Left forelimb (tissue), 1 donor: ENCODE results near the gene CNTNAP5.
"Not testable (repeated sequence)": the region's sequence is repeated elsewhere in the genome, so short reads cannot be mapped to it uniquely, and the experiment has no call there.

Experiments used
- DNase-seq: peaks from one replicate; pipeline ENCODE4 v3.0.0-alpha.2; 2018; ENCODE audit warnings: low spot score

The CNTNAP5 gene

DNA sequence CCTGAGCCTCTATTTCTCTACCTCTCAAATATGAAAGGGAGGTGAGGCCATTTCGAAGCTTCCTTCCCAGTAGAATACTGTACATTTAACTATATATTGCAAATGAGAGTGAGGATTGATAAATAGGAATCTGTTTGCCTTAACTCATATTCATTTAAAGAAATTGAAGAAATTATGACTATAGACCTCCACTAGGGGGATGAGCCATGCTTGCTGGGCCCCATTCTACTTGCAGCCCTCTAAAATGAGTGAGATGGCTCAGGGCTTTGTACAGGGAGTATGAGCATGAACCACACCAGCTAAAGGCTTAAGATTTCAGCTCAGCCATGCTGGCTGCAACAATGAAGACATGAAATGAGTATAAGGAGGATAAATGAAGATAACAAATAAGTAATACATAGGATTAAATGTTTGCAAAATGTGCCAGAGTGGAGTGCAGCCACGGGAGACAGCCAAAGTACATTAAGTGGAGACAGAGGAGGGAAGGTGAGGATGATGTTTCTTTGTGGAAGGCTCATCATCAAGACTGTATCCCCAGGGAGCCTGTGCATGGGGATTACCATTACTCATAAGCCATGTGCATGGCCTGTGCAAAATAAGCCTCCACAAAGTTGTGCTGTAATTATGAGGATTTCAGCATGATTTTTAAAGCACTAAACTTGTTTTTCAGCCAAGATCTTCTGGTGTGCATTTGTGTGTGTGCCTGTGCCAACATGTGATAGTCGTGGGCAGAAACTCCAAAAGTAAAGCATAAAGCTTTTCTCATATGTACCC is 300.8 kb downstream of the CNTNAP5 start:
- DNase-seq, result no peak

- DNase-seq, result no peak
These were observed 302.2 kb downstream of the CNTNAP5 start for GRCh38 chr2:124327303-124327702.

DNA sequence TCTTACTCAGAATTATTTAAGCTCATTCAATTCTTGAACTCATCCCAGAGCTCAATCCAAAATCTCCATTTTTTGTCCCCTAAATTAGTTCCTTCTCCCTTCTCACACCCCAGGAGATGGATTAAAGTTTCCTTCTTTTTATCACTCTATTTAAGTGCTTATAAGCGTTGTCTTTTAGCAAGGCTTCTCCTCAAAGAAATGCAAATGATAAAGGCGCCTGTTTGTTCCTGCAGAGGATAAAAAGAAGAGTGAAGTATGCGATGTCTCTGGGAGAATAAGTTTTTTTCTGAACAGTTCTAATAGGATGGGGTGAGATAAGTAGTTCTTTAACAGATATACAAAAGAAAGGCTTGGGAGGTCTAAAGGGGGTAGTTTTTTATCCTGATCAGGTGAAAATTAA is 303.3 kb downstream of the CNTNAP5 start:
- DNase-seq, result no peak

- no peak for DNase-seq
These were observed 308.7 kb downstream of the CNTNAP5 start for GRCh38 chr2:124333784-124334183.

DNA sequence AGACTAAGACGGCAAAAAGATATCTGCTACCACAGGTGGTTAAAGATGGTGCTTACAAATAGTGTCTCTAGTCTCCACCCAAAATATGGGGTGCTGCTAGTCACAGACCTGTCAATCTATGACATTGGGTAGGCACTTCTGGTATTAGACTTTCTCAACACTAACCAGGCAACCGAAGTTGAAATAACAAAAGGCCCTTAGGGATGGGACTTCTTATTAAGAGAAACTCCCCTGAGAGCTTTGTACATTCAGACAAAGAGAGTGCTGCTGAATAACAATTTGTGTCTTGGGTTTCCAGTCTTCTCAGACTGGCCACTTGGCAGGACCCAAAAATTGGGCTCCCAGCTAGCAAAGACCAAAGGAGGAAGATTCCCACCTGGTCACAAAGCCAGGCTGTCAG is 310.0 kb downstream of the CNTNAP5 start:
- DNase-seq, result no peak

- DNase-seq, result no peak
These were observed 314.6 kb downstream of the CNTNAP5 start for GRCh38 chr2:124339709-124340108.

- DNase-seq, result no peak
These were observed 318.9 kb downstream of the CNTNAP5 start for GRCh38 chr2:124343827-124344498.

GRCh38 chr2:124347209-124347608 is 322.1 kb downstream of the CNTNAP5 start:
- DNase-seq, result no peak

- no peak for DNase-seq
These were observed 328.6 kb downstream of the CNTNAP5 start for GRCh38 chr2:124353656-124354055.

- no peak for DNase-seq
These were observed 329.4 kb downstream of the CNTNAP5 start for GRCh38 chr2:124354466-124354865.

- not testable (repeated sequence) for DNase-seq
These were observed 336.9 kb downstream of the CNTNAP5 start for GRCh38 chr2:124361966-124362365.

DNA sequence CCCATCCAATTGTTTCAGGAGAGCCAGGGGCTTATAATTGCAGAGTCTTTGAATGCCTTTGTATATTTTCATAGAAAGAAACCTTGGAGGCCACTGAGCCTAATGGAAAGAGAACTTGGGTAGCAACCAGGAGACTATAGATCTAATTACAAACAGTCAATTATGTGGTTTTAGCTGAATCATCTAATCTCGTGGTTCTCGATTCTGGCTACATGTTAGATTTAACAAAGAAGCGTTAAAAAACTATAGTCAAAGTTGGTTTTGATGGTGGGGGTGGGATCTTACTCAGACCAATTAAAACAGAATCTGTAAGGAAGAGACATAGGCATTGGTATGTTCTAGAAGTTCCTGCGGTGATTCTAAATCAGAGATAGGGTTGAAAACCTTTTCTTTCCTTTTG is 344.1 kb downstream of the CNTNAP5 start:
- no peak for DNase-seq

DNA sequence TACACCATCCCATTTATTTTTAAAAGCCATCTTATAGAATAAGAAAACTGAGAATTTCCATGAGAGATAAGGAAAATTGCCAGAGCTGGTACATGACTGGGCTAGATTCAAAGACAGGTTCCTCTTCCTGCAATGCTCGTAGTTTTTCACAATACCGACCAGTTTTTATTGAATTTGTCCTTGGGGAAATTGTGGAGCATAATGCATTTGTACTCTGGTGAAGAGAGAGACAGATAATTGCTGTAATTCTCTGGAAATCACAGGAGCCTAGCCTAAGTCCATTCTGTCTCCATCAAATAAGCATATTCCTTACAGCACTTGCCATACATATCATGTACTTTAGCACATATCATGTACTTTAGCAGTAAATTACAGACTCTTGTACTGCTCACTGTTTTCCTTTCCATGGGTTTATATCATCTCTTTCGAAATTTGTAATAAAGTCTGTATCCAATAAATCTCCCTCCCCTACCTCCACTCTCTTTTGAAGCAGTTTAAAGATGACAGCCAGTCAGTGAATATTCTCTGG is 355.2 kb downstream of the CNTNAP5 start:
- DNase-seq, result no peak

DNA sequence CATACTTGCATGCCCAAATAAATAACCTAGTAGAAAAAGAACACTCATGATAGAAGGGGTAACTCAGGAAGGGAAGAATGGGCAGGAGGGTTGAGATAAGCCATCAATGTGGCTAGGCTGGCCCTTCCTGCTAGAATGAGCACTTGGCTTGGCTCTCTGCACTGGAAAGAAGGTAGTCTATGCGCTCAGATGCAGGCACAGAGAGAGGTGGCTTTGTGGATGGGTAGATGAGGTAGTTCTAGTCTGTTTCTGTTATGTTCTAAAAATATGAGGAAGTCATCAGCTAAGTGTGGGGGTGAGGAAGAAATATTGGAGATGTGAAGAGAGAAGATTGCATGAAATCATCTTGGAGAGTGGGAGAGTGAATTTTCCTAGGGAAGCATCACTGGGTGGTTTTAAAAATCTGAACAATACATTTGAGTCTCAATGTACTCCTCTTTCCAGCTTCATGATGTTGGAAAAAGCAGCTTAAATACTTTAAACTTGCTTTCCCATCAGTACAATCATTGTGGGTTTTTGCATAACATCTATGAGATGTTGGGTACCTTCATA is 357.1 kb downstream of the CNTNAP5 start:
- DNase-seq, result no peak

DNA sequence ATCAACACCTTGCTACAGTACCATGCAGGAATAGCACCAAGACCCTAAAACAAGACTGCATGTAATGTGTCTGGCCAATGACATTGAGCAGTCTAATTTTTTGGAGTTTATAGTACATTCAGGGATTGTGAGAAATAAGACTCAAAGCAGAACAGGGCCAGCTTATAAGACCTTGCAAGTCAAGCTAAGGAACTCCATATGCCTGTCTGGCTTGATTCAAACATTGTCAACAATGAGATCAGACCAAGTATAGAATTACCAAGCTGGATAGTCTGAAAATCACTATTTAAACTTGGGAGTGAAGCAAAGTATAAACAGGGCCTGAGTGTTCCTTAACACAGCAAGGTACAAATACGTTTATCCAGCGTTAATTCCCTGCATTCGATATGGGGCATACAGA is 370.9 kb downstream of the CNTNAP5 start:
- DNase-seq, result no peak

GRCh38 chr2:124402274-124402673 is 377.2 kb downstream of the CNTNAP5 start:
- no peak for DNase-seq

- DNase-seq, result not testable (repeated sequence)
These were observed 382.9 kb downstream of the CNTNAP5 start for GRCh38 chr2:124407836-124408534.

DNA sequence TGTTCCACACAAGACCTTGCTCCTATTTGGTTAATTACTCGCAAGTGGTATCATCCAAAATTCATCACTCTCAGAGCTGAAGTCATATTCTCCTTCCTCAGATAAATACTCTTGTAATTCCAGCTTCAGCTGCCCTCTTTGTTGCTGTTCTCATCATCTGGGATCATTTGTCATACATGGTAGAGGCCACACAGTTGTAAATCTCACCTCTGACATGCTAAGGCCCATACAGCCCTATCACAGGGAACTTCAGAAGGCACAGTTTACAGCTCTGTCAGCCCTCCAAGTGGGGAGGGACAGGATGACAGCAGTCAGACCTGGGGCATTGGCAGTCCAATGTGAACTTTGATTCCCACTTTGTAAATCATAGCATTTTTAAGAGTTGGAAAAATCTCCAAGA is 399.0 kb downstream of the CNTNAP5 start:
- DNase-seq, result no peak

DNA sequence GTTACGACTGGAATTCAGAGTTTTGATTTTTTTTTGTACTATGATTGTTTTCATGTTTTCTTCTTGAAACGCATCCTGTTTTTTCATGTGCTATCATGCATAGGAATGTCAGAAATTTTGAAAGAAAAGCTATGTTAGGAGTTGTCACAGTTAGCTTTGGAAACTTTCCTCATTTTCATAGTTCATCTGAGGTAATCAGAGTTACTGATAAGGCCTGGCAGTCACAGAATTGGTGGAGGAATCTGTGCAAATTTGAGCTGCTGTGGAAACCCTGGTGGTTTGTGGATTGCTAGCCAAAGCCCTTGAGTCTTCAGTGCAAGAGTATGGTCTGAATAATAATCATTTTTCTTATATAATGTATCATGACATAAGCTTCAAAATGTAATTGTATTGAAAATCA is 401.0 kb downstream of the CNTNAP5 start:
- no peak for DNase-seq

- no peak for DNase-seq
These were observed 401.5 kb downstream of the CNTNAP5 start for GRCh38 chr2:124426625-124427024.

GRCh38 chr2:124437811-124438210 is 412.7 kb downstream of the CNTNAP5 start:
- no peak for DNase-seq

GRCh38 chr2:124450481-124450880 is 425.4 kb downstream of the CNTNAP5 start:
- DNase-seq, result no peak
